HG02840 (cell line): ENCODE results near the gene SPACA6.

Source experiments
- ATAC-seq: cut with Tn5 transposase; IDR thresholded peaks from one replicate; pipeline ENCODE4 v1.9.1; 2021; ENCODE audit warnings: mild to moderate bottlenecking, moderate library complexity, moderate number of reproducible peaks; ENCODE audit not compliant: unreplicated experiment, low FRiP score

The SPACA6 gene

DNA sequence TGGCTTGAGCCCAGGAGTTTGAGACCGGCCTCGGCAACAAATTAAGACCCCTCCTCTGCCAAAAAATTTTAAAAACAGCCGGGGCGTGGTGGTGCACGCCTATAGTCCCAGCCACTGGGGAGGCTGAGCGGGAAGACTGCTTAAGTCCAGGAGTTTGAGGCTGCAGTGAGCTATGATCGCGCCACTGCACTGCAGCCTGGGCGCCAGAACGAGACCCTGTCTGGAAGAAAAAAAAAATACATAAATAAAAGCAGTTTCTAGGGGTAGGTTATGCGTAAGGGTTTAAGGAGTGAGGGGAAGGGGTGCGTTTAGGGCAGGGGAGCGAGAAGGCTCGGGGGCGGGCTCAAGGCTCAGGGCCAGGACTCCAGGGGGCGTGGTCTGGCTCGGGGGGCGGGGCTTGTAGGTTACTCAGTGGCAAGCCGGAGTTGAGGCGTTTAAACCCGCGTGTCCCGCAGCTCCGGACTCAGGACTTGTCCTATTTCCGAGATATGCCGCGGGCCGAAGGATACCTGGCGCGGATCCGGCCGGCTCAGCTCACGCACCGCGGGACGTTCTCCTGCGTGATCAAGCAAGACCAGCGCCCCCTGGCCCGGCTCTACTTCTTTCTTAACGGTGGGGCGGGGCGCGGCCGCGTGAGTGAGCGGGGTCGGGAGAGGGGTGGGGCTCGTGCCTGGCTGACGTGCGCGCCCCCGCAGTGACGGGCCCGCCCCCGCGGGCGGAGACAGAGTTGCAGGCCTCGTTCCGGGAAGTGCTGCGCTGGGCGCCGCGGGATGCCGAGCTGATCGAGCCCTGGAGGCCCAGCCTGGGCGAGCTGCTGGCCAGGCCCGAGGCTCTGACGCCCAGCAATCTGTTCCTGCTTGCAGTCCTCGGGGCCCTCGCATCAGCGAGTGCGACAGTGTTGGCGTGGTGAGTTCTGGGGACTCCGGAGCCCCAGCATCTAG is 10.7 kb downstream of the SPACA6 start:
- peak; percentile 85 for ATAC-seq

DNA sequence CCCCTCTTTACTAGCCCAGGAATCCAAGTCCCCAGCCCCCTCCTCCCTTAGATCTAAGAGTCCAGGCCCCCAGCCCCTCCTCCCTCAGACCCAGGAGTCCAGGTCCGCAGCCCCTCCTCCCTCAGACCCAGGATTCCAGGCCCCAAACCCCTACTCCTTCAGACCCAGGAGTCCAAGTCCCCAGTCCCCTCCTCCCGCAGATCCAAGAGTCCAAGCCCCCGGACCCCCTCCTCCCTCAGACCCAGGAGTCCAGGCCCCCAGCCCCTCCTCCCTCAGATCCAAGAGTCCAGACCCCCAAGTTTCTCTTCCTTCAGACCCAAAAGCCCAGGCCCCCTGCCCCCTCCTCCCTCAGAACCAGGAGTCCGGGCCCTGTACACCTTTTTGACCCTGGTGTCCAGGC is 11.5 kb downstream of the SPACA6 start:
- no peak for ATAC-seq

DNA sequence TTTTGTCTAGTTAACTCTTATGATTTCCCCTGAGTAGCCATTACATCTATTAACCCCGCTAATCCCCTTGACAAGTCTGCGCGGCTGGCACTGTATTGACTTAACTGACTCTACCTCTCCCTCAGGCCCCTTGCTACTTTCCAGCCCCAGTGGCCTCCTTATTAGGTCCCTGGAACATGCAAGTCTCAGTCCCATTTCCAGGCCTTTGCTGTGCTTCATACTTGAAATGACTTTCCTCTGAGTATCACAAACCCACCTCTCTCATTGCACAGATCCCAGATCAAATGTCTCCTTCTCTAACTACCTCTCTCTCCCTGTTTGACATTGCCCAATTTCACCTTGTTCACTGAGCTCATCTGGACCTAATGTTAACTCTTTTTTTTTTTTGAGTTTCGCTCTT is 13.2 kb downstream of the SPACA6 start:
- ATAC-seq = no peak

DNA sequence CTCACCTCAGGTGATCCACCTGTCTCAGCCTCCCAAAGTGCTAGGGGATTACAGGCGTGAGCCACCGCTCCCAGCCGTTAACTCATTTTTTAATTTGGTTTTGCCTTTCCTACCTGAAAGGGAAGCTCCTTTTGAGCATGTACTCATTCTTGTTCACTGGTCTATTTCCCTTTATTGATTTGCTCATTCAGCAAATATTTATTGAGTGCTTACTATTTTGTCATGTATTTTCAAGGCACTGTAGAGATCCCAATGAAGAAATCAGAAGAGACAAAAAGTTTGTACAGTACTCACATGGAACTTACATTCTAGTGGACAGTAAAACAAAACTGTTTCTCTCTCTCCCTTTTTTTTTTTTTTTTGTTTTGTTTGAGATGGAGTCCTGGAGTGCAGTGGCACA is 13.8 kb downstream of the SPACA6 start:
- no peak for ATAC-seq

DNA sequence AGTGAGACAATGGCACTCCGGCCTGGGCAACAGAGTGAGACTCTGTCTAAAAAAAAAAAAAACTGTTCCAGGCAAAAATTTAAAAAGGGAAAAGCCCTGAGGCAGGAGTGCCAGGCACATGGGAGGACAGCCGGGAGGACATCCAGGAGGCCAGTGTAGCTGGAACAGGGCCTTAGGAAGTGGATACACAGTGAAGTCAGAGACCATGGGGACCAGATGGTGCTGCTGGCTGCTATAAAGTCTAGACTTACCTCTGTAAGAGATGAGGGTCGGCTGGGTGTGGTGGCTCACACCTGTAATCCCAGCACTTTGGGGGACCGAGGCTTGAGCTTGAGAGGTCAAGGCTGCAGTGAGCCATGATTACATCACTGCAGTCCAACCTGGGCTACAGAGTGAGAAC is 15.7 kb downstream of the SPACA6 start:
- ATAC-seq = no peak

DNA sequence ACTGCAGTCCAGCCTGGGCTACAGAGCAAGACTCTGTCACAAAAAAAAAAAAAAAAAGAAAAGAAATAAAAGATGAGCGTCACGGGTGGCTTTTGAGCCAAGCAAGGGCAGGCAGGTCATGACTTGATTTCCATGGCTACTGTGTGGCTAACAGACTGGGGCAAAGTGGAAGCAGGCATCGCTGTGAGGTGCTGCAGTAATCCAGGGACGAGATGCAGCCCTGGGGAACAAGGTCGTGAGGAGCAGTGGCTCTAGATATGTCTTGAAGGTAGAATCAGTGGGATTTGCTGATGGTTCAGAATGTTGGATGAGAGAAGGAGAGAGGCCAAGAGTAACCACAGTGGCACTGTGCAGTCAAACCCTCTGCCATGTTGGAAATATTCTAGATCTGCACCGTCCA is 16.4 kb downstream of the SPACA6 start:
- ATAC-seq = no peak

DNA sequence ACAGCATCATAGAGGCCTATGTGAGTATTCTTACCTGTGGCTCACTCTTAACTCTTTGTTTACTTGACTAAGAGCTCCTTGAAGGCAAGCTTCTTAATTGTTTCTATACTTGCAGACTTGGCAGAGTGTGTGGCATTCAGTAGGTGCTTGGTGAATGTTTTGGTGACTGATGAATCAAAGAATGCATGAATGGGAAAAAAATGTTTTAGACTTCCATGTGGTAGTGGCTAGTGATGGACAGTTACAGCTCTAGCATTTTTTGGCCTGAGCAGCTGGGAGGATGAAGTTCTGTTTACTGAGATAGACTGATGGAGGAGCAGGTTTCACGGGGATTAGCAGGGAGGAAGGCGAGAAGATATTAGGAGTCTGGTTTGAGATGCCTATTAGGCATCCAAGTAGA is 17.0 kb downstream of the SPACA6 start:
- ATAC-seq = no peak

DNA sequence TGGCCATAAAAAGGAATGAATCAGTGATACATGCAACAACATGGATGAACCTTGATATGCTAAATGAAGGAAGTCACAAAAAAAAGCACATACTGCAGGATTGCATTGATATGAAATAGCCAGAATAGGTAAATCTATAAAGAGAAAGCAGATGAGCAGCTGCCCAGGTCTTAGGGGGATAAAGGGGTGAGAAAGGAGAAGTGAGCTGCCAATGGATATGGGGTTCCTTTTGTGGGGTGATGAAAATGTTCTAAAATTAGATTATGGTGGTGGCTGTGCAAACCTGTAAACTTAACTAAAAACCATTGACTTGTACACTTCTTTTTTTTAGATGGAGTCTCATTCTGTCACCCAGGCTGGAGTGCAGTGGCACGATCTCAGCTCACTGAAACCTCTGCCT is 18.6 kb downstream of the SPACA6 start:
- ATAC-seq = no peak

DNA sequence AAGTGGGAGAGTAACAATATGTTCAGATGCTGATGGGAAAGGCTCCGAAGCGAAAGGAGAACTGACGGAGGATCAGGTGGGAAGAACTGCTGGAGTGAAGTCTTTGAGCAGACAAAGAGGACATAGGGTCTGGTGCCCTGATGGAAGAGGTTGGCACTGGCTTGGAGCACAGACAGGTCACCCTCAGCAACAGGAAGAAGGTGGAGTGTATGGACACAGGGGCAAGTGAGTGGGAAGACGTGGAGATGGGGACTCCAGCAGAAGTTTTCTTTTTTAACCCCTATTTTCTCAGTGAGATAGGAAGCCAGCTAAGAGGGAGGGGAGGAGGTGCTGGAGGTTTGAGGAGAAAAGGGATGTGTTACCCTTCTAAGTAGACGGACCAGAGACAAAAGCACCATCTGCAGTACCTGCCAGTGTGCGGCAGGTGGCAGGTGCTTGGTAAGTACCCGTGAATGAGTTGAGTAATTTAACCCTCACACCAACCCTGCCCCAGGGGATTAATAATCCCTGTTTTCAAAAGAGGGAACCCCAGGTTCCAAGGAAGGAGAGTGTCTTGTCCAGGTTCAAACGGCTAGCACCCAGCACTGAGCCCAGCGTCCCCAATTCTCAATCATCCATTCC is 19.4 kb downstream of the SPACA6 start:
- no peak for ATAC-seq

DNA sequence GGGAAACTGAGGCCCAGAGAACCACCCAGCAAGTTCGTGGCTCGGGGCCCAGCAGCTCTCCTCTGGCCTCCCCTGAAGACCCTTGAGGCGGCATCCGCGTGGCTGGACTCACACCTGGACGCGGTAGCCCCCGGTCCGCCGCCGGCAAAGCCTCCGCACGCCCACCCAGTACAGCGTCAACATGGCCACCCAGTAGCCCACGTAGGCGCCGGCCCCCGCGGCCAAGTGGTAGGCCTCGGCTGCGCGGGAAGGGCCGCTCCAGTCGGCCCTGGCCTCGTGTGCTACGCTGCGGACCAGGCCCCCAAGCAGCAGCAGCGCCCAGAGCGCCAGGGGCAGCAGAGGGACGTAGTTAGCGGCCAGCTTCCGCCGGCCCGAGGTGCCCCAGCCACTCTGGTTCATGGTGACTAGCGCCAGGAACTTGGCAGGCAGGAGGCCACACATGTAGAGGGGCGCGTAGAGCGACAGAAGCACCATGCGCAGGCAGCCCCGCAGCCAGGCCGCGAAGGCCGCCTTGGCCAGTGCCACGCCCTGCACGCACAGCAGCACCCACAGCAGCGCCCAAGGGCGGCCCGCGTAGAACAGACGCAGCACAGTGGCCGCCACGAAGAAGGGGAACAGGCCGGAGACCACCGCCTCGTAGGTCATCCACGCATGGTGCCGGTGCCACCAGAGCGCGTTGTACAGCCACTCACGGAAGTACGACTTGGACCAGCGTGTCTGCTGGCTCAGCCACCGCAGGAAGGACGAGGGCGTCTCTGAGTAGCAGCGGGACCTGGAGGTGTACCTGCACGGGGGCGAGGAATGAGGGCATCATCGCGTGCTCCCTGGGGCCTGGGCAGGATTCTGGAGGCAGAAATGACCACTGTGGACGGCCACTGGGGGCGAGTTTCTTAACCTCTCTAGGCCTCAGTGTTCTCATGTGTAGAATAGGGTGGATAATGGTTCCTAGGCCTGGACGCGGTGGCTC is 20.5 kb downstream of the SPACA6 start:
- no peak for ATAC-seq

DNA sequence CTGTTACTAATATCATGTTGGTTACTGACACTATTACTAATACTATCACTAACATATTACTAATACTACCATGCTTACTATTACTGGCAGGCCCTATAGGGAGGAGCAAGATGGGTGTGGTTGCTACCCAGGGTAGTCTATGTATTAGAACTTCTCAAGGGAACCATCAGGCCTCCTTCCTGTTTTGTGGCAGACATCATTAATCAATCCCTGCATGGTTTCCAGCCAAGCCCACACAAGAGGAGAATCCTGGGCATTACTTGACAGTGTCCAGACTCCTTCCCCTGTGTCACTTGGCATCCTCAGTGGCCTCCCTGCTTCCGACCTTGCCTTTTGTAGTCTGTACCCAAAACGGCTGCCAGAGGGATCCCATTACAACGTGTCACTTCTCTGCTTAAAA is 21.7 kb downstream of the SPACA6 start:
- ATAC-seq = no peak

DNA sequence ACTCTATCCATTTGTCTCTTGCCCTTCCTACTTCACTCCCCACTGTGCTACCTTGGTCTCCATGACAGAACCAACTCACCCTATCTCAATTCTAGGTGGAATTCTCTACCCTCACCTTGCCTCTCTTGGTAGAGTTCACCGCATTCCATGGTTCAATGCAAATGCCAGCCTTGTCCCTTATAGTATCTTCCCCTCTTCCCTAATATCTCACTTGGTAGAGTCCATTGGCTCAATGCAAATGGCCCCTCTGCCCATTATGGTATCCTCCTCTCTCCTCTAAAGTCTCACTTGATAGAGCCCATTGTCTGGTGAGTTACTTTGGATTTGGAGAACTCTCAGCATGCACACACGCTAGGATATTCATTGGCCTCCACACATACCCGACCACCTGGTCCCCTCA is 22.7 kb downstream of the SPACA6 start:
- no peak for ATAC-seq

DNA sequence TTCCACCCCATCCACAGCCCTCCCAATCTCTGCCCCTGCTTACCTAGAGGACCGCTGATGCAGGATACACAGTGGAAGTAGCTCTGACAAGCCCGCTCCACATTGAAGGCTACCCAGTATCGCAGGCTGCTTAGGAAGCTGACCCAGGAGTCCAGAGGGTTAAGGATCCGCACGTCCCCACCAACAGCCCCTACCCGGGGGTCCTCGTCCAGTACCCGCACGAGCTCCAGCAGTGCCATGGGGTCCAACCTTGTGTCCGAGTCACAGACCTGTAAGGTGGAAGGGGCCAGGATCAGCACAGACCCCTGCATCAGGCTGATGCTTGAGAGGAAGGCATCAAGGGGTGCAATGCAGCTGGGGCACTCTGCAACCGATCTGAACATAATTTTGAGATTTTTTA is 23.8 kb downstream of the SPACA6 start:
- ATAC-seq = no peak

DNA sequence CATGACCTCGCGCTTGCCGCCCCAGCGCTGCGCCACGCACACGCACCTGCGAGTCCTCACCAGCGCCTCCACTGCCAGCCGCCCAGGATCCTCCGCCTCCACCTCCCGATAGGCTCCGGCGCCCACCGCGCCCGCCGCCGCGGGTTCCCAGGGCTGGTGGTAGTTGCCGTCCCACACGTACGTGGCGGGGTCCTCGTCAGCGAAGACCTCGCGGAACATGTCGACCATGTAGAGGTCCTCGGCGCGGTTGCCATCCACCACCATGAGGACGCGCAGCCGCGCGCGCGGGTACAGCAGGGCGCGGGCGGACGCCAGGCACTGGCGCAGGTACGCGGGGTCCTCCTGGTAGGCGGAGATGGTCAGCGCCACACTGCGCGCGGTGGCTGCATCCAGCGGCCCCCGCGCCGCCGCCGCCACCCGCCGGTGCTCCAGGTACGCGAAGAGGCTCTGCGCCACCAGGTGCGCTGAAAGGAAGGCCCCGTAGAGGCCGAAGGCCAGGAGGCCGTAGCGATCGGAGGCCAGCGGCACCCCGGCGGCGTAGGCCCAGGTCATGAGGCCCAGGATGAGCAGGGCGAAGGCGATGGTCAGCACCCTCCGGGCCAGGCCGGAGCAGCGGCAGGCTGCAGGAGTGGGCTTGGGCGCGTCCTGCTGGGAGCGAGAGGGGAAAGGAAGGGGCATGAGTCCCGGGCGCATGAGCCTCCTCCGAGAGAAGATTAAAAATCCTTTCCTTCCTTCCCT is 26.3 kb downstream of the SPACA6 start:
- no peak for ATAC-seq

DNA sequence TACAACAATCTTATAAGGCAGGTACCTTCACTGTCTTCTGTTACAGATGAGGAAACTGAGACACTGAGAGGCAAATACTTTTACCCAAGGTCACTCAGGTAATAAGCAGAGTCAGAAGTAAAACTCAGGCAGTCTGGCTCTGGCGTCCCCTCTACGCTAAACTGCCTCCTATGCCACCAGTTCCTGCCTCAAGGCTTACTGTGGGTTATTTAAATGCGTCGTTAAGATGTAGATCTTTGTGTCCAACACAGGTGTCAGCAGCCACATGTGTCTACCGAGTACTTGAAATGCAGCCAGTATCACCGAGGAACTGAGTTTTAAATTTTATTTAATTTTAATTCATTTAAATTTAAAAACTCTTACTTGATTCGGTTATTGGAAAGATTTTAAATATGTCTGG is 28.8 kb downstream of the SPACA6 start:
- no peak for ATAC-seq

DNA sequence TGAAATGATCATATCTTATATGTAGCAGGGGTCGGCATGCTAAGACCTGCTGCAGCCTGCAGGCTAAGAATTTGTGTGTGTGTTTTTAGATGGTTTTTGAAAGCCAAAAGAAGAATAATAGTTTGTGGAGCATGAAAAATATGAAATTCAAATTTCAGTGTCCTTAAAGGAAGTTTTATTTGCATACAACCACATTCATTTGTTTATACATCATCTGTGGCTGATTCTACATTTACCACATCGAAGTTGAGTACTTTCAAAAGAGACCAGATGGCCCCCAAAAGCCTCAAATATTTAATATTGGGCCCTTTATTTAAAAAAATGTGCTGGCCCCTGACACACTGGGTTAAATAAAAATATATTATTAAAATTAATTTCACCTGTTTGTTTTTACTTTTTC is 29.4 kb downstream of the SPACA6 start:
- ATAC-seq = no peak

DNA sequence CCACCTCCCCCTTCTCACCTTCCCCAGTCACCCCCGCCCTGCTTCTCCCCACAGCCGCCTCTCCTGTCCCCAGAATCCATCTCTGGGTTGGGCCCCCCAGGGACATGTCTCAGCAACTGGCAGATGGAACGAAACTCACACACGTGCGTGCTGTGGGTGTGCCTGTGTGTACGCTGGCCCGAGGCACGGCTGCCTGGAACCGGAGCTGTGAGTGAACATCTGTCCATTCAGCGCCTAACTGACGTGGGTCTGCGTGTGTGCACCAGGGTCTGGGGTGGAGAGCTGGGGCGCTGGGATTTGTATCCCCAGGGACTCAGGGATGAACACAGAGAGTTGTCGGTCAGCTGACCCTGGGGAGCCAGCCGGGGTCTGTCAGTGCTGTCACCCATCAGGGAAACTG is 31.4 kb downstream of the SPACA6 start:
- no peak for ATAC-seq

DNA sequence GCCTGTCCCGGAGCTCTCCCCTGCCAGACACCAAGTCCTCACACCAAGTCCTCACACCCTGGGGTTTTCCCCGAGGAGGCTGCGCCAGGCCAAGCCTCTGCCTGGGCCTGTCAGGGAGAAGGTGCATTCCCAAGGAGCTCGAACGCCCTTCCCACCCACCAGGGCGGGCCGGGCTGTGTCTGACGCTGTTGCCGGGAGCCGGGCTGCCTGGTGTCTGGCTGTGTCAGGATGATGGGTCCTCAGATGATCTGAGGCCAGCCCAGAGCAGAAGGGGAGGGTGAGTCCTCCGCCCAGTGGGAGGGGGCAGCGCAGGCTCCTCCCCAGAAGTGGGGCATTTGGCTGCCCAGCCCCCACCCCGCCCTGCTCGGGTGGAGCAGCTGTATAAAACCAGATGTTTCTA is 32.9 kb downstream of the SPACA6 start:
- no peak for ATAC-seq

DNA sequence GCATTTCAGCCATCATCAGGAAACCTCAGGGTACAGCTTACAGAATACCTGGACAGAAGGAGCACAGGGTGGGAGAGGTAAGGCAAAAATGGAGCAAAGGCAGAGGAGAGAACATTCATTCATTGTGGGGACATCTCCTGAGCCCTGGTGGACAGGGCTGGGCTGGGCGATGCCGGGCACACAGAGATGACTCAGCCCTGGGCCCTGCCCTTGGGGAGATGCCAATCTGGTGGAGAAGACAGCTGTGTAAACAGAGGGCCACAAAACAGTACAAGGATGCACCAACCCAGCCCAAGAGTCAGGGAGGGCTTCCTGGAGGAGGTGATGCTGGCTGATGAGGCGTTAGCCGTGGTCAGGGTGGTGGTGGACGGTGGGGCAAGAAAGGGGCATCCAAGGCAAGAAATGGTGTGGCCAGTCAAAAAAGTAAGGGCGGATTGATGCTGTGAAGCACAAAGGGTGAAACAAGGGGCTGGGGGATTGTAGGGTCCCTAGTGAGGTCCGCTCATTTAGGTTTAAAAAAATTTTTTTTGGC is 34.3 kb downstream of the SPACA6 start:
- no peak for ATAC-seq

DNA sequence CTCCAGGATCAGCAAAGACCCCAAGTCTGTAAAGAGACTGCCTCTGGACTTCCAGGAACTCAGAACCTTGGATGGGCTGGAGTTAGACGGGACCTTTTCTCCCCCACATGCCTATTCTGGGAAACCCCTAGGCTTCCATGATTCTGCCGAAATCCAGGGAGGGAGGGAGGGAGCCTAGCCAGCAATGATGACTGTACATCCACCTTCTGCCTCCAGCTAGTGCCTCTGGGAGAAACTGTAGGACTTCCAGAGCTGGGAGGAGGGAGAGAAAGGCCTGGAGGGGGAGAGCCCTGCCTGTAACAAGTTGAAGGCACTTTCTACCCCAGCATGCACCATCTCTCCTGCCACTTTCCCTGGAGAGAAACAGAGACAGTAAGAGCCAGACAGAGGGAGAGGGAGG is 36.7 kb downstream of the SPACA6 start:
- no peak for ATAC-seq
